ENCODE data around the gene PCSK1N.

DNA sequence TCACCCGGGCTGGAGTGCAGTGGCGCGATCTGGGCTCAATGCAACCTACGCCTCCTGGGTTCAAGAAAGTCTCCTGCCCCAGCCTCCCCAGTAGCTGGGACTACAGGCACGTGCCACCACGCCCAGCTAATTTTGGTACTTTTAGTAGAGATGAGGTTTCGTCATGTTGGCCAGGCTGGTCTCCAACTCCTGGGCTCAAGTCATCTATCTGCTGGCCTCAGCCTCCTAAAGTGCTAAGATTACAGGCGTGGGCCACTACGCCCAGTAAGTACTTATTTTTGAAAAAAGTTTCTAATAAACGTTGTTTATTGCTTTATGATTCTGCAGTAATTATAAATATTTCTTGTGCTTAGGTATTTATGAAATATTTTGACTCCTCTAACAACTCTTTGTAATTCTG, 4.3 kb upstream of the PCSK1N start:
- TF ChIP-seq KDM5A (IDR thresholded peaks at IDR 0.05) = no peak
- TF ChIP-seq EP300 (IDR thresholded peaks at IDR 0.05) = no peak
- TF ChIP-seq HDAC2 (IDR thresholded peaks at IDR 0.05) = no peak
- TF ChIP-seq TP53 (CRISPR knock-in tag; IDR thresholded peaks at IDR 0.05) = no peak
- TF ChIP-seq CEBPB (IDR thresholded peaks at IDR 0.05) = no peak
- TF ChIP-seq CTCF (IDR thresholded peaks at IDR 0.05) = no peak
- TF ChIP-seq RFX5 (IDR thresholded peaks at IDR 0.05) = no peak
- no peak for TF ChIP-seq NR3C1 (IDR thresholded peaks at IDR 0.05)
- no peak for TF ChIP-seq SREBF2 (IDR thresholded peaks at IDR 0.05)
- TF ChIP-seq NFE2L2 (conservative IDR thresholded peaks at IDR 0.05; ENCODE audit: low read length) = no peak
- TF ChIP-seq CBX8 (IDR thresholded peaks at IDR 0.05) = no peak
- TF ChIP-seq ESRRA (IDR thresholded peaks at IDR 0.05; ENCODE audit: borderline replicate concordance, low read length) = no peak
- TF ChIP-seq POLR2A (IDR thresholded peaks at IDR 0.05; ENCODE audit: low read length) = no peak

Data from A549 (cell line).